IMR-90 (cell line): ENCODE results near the gene ADAP1.

ENCODE experiments used
- BHLHE40 ChIP-seq: fragments of 150-350 bp; IDR thresholded peaks from 2 replicates; pipeline ENCODE4 v1.6.1; 2016; ENCODE audit warnings: mild to moderate bottlenecking, low read depth, low read length
- CEBPB ChIP-seq: IDR thresholded peaks from 2 replicates; pipeline ENCODE4 v1.6.1; 2012; ENCODE audit warnings: low read depth, low read length, improper control_type of control experiment
- CHD1 ChIP-seq: IDR thresholded peaks from 2 replicates; pipeline ENCODE4 v1.6.1; 2012; ENCODE audit warnings: low read depth, low read length, improper control_type of control experiment
- CTCF ChIP-seq: conservative IDR thresholded peaks from 2 replicates; pipeline ENCODE4 v1.5.1; 2012; ENCODE audit warnings: mild to moderate bottlenecking, low read depth, low read length, improper control_type of control experiment
- ELK1 ChIP-seq: fragments of 150-350 bp; IDR thresholded peaks from 2 replicates; pipeline ENCODE4 v1.6.1; 2016; ENCODE audit warnings: low read depth, mild to moderate bottlenecking, low read length, moderate library complexity, borderline replicate concordance
- FOS ChIP-seq: fragments of 150-350 bp; IDR thresholded peaks from 2 replicates; pipeline ENCODE4 v1.6.1; 2016; ENCODE audit warnings: low read depth, low read length
- MAFK ChIP-seq: IDR thresholded peaks from 2 replicates; pipeline ENCODE4 v1.6.1; 2012; ENCODE audit warnings: low read depth, low read length, improper control_type of control experiment
- MXI1 ChIP-seq: IDR thresholded peaks from 2 replicates; pipeline ENCODE4 v1.6.1; 2012; ENCODE audit warnings: low read depth, mild to moderate bottlenecking, low read length, moderate library complexity, borderline replicate concordance
- NFE2L2 ChIP-seq: fragments of 150-350 bp; IDR thresholded peaks from 2 replicates; pipeline ENCODE4 v1.6.1; 2016; ENCODE audit warnings: low read depth, mild to moderate bottlenecking, low read length
- POLR2A ChIP-seq: IDR thresholded peaks from 2 replicates; pipeline ENCODE4 v1.6.1; 2012; ENCODE audit warnings: mild to moderate bottlenecking, low read depth, low read length
- RAD21 ChIP-seq: IDR thresholded peaks from 2 replicates; pipeline ENCODE4 v1.6.1; 2012; ENCODE audit warnings: low read length, improper control_type of control experiment
- RCOR1 ChIP-seq: IDR thresholded peaks from 2 replicates; pipeline ENCODE4 v1.6.1; 2012; ENCODE audit warnings: mild to moderate bottlenecking, low read length, improper control_type of control experiment; ENCODE audit not compliant: insufficient replicate concordance
- RFX5 ChIP-seq: IDR thresholded peaks from 2 replicates; pipeline ENCODE4 v1.8.0; 2012; ENCODE audit warnings: low read depth, mild to moderate bottlenecking, low read length, moderate library complexity
- TF ChIP-seq, protein P1 (sequence below): fragments of 150-350 bp; IDR thresholded peaks from 2 replicates; pipeline ENCODE4 v1.6.1; 2017; ENCODE audit warnings: mild to moderate bottlenecking, antibody characterized with exemption, low read length, low read depth

- TF ChIP-seq MXI1: no peak
- TF ChIP-seq POLR2A: no peak
- TF ChIP-seq CTCF: no peak
- TF ChIP-seq RCOR1: no peak
- no peak for TF ChIP-seq CEBPB
- TF ChIP-seq, protein P1, sequence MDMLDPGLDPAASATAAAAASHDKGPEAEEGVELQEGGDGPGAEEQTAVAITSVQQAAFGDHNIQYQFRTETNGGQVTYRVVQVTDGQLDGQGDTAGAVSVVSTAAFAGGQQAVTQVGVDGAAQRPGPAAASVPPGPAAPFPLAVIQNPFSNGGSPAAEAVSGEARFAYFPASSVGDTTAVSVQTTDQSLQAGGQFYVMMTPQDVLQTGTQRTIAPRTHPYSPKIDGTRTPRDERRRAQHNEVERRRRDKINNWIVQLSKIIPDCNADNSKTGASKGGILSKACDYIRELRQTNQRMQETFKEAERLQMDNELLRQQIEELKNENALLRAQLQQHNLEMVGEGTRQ: no peak
- TF ChIP-seq RFX5: no peak
- no peak for TF ChIP-seq RAD21
- TF ChIP-seq FOS: no peak
- TF ChIP-seq BHLHE40: no peak
- no peak for TF ChIP-seq ELK1
- no peak for TF ChIP-seq NFE2L2
- TF ChIP-seq MAFK: no peak
- no peak for TF ChIP-seq CHD1
These were observed 25.2 kb downstream of the ADAP1 start for GRCh38 chr7:929311-929711.
